DOHH2 (cell line): Measurements from ENCODE around the gene GSK3A.

ENCODE experiments used
- EZH2phosphoT487 ChIP-seq: fragments of 200-600 bp; sonication (generic); IDR thresholded peaks from 2 replicates; pipeline ENCODE4 v1.6.1; 2017; ENCODE audit warnings: borderline replicate concordance, mild to moderate bottlenecking, antibody characterized with exemption, low read length, moderate library complexity, mixed read lengths
- TF ChIP-seq, protein P1 (sequence below): fragments of 200-600 bp; sonication (generic); IDR thresholded peaks from one replicate; pipeline ENCODE4 v1.5.1; 2014; ENCODE audit warnings: antibody characterized with exemption, mild to moderate bottlenecking, low read depth, low read length; ENCODE audit not compliant: poor library complexity, severe bottlenecking

- TF ChIP-seq, protein P1, sequence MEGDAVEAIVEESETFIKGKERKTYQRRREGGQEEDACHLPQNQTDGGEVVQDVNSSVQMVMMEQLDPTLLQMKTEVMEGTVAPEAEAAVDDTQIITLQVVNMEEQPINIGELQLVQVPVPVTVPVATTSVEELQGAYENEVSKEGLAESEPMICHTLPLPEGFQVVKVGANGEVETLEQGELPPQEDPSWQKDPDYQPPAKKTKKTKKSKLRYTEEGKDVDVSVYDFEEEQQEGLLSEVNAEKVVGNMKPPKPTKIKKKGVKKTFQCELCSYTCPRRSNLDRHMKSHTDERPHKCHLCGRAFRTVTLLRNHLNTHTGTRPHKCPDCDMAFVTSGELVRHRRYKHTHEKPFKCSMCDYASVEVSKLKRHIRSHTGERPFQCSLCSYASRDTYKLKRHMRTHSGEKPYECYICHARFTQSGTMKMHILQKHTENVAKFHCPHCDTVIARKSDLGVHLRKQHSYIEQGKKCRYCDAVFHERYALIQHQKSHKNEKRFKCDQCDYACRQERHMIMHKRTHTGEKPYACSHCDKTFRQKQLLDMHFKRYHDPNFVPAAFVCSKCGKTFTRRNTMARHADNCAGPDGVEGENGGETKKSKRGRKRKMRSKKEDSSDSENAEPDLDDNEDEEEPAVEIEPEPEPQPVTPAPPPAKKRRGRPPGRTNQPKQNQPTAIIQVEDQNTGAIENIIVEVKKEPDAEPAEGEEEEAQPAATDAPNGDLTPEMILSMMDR: peak; percentile 81
- TF ChIP-seq EZH2phosphoT487: no peak
Measured at GRCh38 chr19:42244347-42245220, 2.2 kb upstream of the GSK3A start.
